Measurements from ENCODE around the gene VDR. TPM values are rescaled to one million over a fixed set of nuclear protein-coding genes. Genes with fewer than 3 reads are reported as not detected.

The VDR gene
- total RNA-seq, 4 donors from 2014 or later: 0.26 to 2.0 (median 0.49) TPM

- no peak overlapping the region for H3K4me3 ChIP-seq
- H3K36me3 ChIP-seq: no peaks in the 10 kb centered on the region
- H3K27ac ChIP-seq: no peak overlapping the region
- no peak for DNase-seq
- TF ChIP-seq, protein P1, sequence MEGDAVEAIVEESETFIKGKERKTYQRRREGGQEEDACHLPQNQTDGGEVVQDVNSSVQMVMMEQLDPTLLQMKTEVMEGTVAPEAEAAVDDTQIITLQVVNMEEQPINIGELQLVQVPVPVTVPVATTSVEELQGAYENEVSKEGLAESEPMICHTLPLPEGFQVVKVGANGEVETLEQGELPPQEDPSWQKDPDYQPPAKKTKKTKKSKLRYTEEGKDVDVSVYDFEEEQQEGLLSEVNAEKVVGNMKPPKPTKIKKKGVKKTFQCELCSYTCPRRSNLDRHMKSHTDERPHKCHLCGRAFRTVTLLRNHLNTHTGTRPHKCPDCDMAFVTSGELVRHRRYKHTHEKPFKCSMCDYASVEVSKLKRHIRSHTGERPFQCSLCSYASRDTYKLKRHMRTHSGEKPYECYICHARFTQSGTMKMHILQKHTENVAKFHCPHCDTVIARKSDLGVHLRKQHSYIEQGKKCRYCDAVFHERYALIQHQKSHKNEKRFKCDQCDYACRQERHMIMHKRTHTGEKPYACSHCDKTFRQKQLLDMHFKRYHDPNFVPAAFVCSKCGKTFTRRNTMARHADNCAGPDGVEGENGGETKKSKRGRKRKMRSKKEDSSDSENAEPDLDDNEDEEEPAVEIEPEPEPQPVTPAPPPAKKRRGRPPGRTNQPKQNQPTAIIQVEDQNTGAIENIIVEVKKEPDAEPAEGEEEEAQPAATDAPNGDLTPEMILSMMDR (IDR thresholded peaks at IDR 0.05): no peak
- no peak for TF ChIP-seq POLR2A (IDR thresholded peaks at IDR 0.05)
- intact Hi-C loops (cut with DNase I; ENCODE audit: low total_unique reads): no loop called here
- H3K27me3 ChIP-seq: no peaks in the 10 kb centered on the region
- no peaks in the 10 kb centered on the region for H3K4me1 ChIP-seq
- no peaks in the 10 kb centered on the region for H3K9me3 ChIP-seq
These were observed 15.8 kb downstream of the VDR start for GRCh38 chr12:47889040-47889439.

- no peaks in the 10 kb centered on the region for H3K9me3 ChIP-seq
- H3K36me3 ChIP-seq: no peaks in the 10 kb centered on the region
- DNase-seq: no peak
- intact Hi-C loops (cut with DNase I; ENCODE audit: low total_unique reads): no loop called here
- TF ChIP-seq POLR2A (IDR thresholded peaks at IDR 0.05): no peak
- TF ChIP-seq, protein P1 (IDR thresholded peaks at IDR 0.05): no peak
- no peaks in the 10 kb centered on the region for H3K4me1 ChIP-seq
- H3K4me3 ChIP-seq: no peak overlapping the region
- H3K27me3 ChIP-seq: no peaks in the 10 kb centered on the region
- no peak overlapping the region for H3K27ac ChIP-seq
These were observed 16.5 kb downstream of the VDR start for GRCh38 chr12:47888153-47888819.

GRCh38 chr12:47887529-47887928 lies 17.3 kb downstream of the VDR start:
- intact Hi-C loops (cut with DNase I; ENCODE audit: low total_unique reads): no loop called here
- TF ChIP-seq POLR2A (IDR thresholded peaks at IDR 0.05): no peak
- TF ChIP-seq, protein P1 (IDR thresholded peaks at IDR 0.05): no peak
- H3K4me1 ChIP-seq: no peaks in the 10 kb centered on the region

DNA sequence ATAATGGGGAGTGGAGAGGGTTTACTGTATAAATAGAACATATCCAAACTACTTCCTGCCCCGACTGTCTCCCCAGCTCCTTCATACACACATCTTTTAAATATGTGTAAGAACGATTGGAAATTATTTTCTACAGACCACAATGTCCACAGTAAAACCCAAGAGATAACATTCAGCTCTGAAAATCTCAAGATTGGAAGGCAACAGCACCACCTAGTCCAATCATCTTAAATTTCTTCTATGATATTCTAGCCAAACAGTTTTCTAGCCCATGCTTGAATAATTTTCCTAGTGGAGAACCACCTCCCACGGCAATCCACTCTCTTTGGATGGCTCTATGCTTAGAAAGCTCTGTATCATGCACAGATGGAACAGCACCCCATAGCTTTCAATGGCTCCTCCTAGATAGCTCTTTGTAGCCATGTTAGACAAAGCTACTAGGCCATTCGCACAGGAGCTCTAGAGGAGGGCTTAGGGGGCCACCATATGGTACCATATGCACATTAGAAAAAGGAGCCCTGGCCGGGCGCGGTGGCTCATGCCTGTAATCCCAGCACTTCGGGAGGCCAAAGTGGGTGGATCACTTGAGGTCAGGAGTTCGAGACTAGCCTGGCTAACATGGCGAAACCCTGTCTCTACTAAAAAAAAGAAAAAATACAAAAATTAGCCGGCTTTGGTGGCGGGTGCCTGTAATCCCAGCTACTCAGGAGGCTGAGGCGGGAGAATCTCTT lies 18.1 kb downstream of the VDR start:
- intact Hi-C loops (cut with DNase I; ENCODE audit: low total_unique reads): no loop called here
- Histone ChIP-seq H3K9me3 (no peaks in the 10 kb centered on the region), H3K4me3 (no peak overlapping the region), H3K27ac (no peak overlapping the region), H3K36me3 (no peaks in the 10 kb centered on the region), H3K27me3 (no peaks in the 10 kb centered on the region), H3K4me1 (no peaks in the 10 kb centered on the region)
- no peak for DNase-seq
- TF ChIP-seq, protein P1 (IDR thresholded peaks at IDR 0.05): no peak
- no peak for TF ChIP-seq POLR2A (IDR thresholded peaks at IDR 0.05)

More at GRCh38 chr12:47887529-47887928, 17.3 kb downstream of the VDR start:
- no peaks in the 10 kb centered on the region for H3K27me3 ChIP-seq
- no peak overlapping the region for H3K4me3 ChIP-seq
- DNase-seq: no peak
- H3K36me3 ChIP-seq: no peaks in the 10 kb centered on the region
- H3K9me3 ChIP-seq: no peaks in the 10 kb centered on the region
- no peak overlapping the region for H3K27ac ChIP-seq

- Histone ChIP-seq H3K4me1 (no peaks in the 10 kb centered on the region), H3K27me3 (no peaks in the 10 kb centered on the region), H3K36me3 (no peaks in the 10 kb centered on the region), H3K4me3 (no peak overlapping the region), H3K9me3 (no peaks in the 10 kb centered on the region), H3K27ac (no peak overlapping the region)
- intact Hi-C loops (cut with DNase I; ENCODE audit: low total_unique reads): no loop called here
- TF ChIP-seq POLR2A (IDR thresholded peaks at IDR 0.05): no peak
- TF ChIP-seq, protein P1 (IDR thresholded peaks at IDR 0.05): no peak
- no peak for DNase-seq
These were observed 19.2 kb downstream of the VDR start for GRCh38 chr12:47885566-47885965.

All from uterus (tissue), 4 donors.